CD4-positive, CD25-positive, alpha-beta regulatory T cell (primary cell): Measurements from ENCODE around the gene ABCC1. TPM values are rescaled to one million over a fixed set of nuclear protein-coding genes. Genes with fewer than 3 reads are reported as not detected.

Experiments used
- ATAC-seq, 2 donors: fragments of 150-1000 bp; cut with Tn5 transposase; one replicate each; pipeline ENCODE4 v1.10.0; 2021; ENCODE audit warnings: low read depth in 2 of 2, moderate number of reproducible peaks in 2 of 2, moderate library complexity in 1 of 2
- DNase-seq, 3 donors: peaks; one replicate each; pipeline versions ENCODE4 v3.0.0 to v3.0.0-alpha.2; 2012 to 2022; ENCODE audit warnings: mixed read lengths in 1 of 3
- H3K27ac ChIP-seq: one replicate; pipeline ENCODE4 v1.7.0; 2013; ENCODE audit warnings: mild to moderate bottlenecking, low read length; ENCODE audit not compliant: insufficient read depth, poor library complexity, severe bottlenecking
- H3K27me3 ChIP-seq: one replicate; pipeline ENCODE4 v1.7.0; 2013; ENCODE audit warnings: low read length; ENCODE audit not compliant: control insufficient read depth, insufficient read depth
- H3K36me3 ChIP-seq: one replicate; pipeline ENCODE4 v1.7.0; 2013; ENCODE audit warnings: mild to moderate bottlenecking, low read length, moderate library complexity; ENCODE audit not compliant: control insufficient read depth, insufficient read depth
- H3K4me1 ChIP-seq: 2 replicates; pipeline ENCODE4 v1.7.0; 2013; ENCODE audit warnings: mild to moderate bottlenecking, low read length; ENCODE audit not compliant: insufficient read depth, control insufficient read depth, poor library complexity, severe bottlenecking
- H3K4me3 ChIP-seq: one replicate; pipeline ENCODE4 v1.7.0; 2013; ENCODE audit warnings: low read depth, mild to moderate bottlenecking, low read length, moderate library complexity
- H3K9me3 ChIP-seq, 2 experiments: 1 replicate in 1 of 2; 2 replicates in 1 of 2; pipeline ENCODE4 v1.7.0; 2013; ENCODE audit warnings: low read length in 2 of 2, mild to moderate bottlenecking in 1 of 2, moderate library complexity in 1 of 2; ENCODE audit not compliant: control insufficient read depth in 2 of 2
- H3K27ac Mint-ChIP-seq, 3 donors: one replicate each; pipeline ENCODE4 v1.8.0; 2020 to 2022; ENCODE audit warnings: mild to moderate bottlenecking in 3 of 3, mixed read lengths in 3 of 3, moderate library complexity in 2 of 3
- H3K27me3 Mint-ChIP-seq: one replicate; pipeline ENCODE4 v1.8.0; 2022; ENCODE audit warnings: mild to moderate bottlenecking, mixed read lengths
- H3K36me3 Mint-ChIP-seq: one replicate; pipeline ENCODE4 v1.8.0; 2020; ENCODE audit warnings: mixed read lengths
- H3K4me1 Mint-ChIP-seq, 4 donors: one replicate each; pipeline ENCODE4 v1.8.0; 2020 to 2022; ENCODE audit warnings: mixed read lengths in 4 of 4, mild to moderate bottlenecking in 1 of 4
- H3K4me3 Mint-ChIP-seq, 4 donors: one replicate each; pipeline ENCODE4 v1.8.0; 2020 to 2022; ENCODE audit warnings: mild to moderate bottlenecking in 4 of 4, mixed read lengths in 4 of 4, moderate library complexity in 3 of 4
- H3K9me3 Mint-ChIP-seq, 7 donors: one replicate each; pipeline ENCODE4 v1.8.0; 2020 to 2022; ENCODE audit warnings: mixed read lengths in 7 of 7, mild to moderate bottlenecking in 3 of 7, moderate library complexity in 2 of 7
- polyA plus RNA-seq, 4 donors: library from polyadenylated mRNA; unstranded; fragments of 300-500 nt; fragmentation: Illumina TruSeq; gene quantifications; one replicate each; pipeline ENCODE4 v1.2.3, GENCODE V29; 2021
- total RNA-seq: library from RNA; stranded (reverse); gene quantifications from one replicate; pipeline ENCODE4 v1.2.3, GENCODE V29; 2022

The ABCC1 gene
- total and polyA plus RNA-seq, 5 donors from 2014 or later, result 6.9 to 103 (median 8.7) TPM

DNA sequence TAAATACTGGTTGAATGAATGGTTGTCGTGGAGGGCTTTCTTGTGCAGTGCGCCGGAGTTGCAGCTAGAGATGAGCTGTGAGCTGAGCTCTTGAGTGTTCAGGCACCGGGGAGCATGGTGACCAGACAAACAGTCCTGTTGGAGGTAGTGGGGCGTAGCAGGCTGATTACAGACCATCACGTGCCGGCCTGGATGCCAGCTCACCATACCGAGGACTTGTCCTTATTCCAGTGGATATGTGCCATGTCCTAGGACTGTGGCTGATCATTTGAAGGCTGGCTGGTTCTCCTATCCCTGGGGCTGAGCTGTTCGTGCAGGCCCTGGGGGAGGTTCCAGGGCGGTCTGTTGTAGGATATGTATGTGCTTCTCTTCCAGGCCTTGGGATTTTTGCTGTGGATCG lies 60.0 kb downstream of the ABCC1 start:
- no peaks in the 10 kb centered on the region for H3K9me3 ChIP-seq
- H3K36me3 Mint-ChIP-seq, result peaks cover 29% of the 10 kb centered on the region
- H3K27me3 ChIP-seq, result no peaks in the 10 kb centered on the region
- H3K4me3 Mint-ChIP-seq, result peak overlapping the region in 2 of 4 donors; percentile 14 to 36
- H3K27ac Mint-ChIP-seq, result peak overlapping the region in 2 of 3 donors; percentile 24 to 73
- H3K4me1 Mint-ChIP-seq, result peaks cover 0 to 37% (median 30%) of the 10 kb centered on the region in 4 donors
- H3K4me1 ChIP-seq, result peaks cover 8% of the 10 kb centered on the region
- DNase-seq (no peak), ATAC-seq (no peak)
- no peaks in the 10 kb centered on the region for H3K27me3 Mint-ChIP-seq
- peaks cover 0 to 2% (median 0%) of the 10 kb centered on the region in 7 donors for H3K9me3 Mint-ChIP-seq
- peaks cover 44% of the 10 kb centered on the region for H3K36me3 ChIP-seq
- no peak overlapping the region for H3K27ac ChIP-seq
- no peak overlapping the region for H3K4me3 ChIP-seq

DNA sequence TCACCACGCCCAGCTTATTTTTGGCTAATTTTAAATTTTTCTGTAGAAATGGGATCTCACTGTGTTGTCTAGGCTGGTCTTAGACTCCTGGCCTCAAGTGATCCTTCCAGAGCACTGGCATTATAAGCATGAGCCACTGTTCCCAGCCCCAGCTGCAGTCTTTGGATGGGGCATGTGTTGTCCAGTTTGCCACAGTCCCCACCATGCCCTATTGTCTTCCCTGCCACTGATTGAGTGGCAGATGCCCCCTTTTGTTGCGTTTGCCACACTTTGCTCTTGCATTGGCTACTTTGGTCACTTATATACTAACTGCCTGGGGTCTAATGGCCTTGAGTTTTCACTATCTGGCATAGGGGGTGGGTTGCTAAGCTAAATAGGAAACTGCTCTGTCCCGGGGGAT lies 60.8 kb downstream of the ABCC1 start:
- H3K4me1 Mint-ChIP-seq, result peaks cover 0 to 35% (median 26%) of the 10 kb centered on the region in 4 donors
- Histone ChIP-seq H3K4me3 (no peak overlapping the region), H3K27ac (no peak overlapping the region), H3K27me3 (no peaks in the 10 kb centered on the region), H3K36me3 (peaks cover 49% of the 10 kb centered on the region), H3K9me3 (no peaks in the 10 kb centered on the region), H3K4me1 (peaks cover 8% of the 10 kb centered on the region)
- peak overlapping the region in 1 of 3 donors; percentile 65 for H3K27ac Mint-ChIP-seq
- no peak for ATAC-seq
- DNase-seq, result no peak
- H3K36me3 Mint-ChIP-seq, result peaks cover 29% of the 10 kb centered on the region
- H3K9me3 Mint-ChIP-seq, result peaks cover 0 to 2% (median 0%) of the 10 kb centered on the region in 7 donors
- H3K4me3 Mint-ChIP-seq, result no peak overlapping the region
- no peaks in the 10 kb centered on the region for H3K27me3 Mint-ChIP-seq

GRCh38 chr16:16012144-16012543 lies 62.7 kb downstream of the ABCC1 start:
- Mint-ChIP-seq H3K27me3 (no peaks in the 10 kb centered on the region), H3K36me3 (peaks cover 43% of the 10 kb centered on the region), H3K27ac (no peak overlapping the region), H3K9me3 (no peaks in the 10 kb centered on the region), H3K4me3 (no peak overlapping the region), H3K4me1 (peaks cover 0 to 29% (median 21%) of the 10 kb centered on the region in 4 donors)
- no peaks in the 10 kb centered on the region for H3K27me3 ChIP-seq
- ATAC-seq (no peak), DNase-seq (no peak)
- no peak overlapping the region for H3K27ac ChIP-seq
- H3K4me1 ChIP-seq, result peaks cover 8% of the 10 kb centered on the region
- H3K36me3 ChIP-seq, result peaks cover 67% of the 10 kb centered on the region
- H3K4me3 ChIP-seq, result no peak overlapping the region
- H3K9me3 ChIP-seq, result no peaks in the 10 kb centered on the region

DNA sequence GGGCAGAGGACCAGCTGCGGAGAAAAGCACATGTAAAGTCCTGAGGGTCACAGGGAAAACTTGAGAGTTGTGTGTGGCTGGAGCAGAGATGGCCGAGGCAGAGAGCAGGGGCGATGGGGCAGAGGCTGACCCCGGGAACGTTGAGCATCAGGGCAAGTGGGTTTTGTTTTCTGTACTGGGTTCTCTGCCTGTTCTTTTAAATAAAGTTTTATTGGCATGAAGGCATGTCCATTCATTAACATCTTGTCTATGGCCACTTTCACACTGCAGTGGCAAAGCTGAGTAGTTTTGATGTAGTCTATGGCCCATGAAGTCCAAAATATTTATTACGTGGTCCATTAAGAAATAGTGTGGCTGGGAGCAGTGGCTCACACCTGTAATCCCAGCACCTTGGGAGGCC lies 64.4 kb downstream of the ABCC1 start:
- peak overlapping the region in 2 of 3 donors; percentile 48 to 73 for H3K27ac Mint-ChIP-seq

GRCh38 chr16:16014329-16015224 lies 65.2 kb downstream of the ABCC1 start:
- H3K27me3 Mint-ChIP-seq, result no peaks in the 10 kb centered on the region
- H3K4me3 Mint-ChIP-seq, result no peak overlapping the region
- peak overlapping the region in 1 of 3 donors; percentile 74 for H3K27ac Mint-ChIP-seq
- H3K9me3 Mint-ChIP-seq, result peaks cover 0 to 1% (median 0%) of the 10 kb centered on the region in 7 donors
- Histone ChIP-seq H3K27ac (no peak overlapping the region), H3K4me1 (no peaks in the 10 kb centered on the region), H3K27me3 (no peaks in the 10 kb centered on the region), H3K4me3 (no peak overlapping the region), H3K9me3 (no peaks in the 10 kb centered on the region), H3K36me3 (peaks cover 75% of the 10 kb centered on the region)
- ATAC-seq (no peak), DNase-seq (no peak)
- peaks cover 4 to 19% (median 15%) of the 10 kb centered on the region in 4 donors for H3K4me1 Mint-ChIP-seq
- peaks cover 51% of the 10 kb centered on the region for H3K36me3 Mint-ChIP-seq

More for the DNA sequence above, 64.4 kb downstream of the ABCC1 start:
- Histone ChIP-seq H3K27me3 (no peaks in the 10 kb centered on the region), H3K27ac (no peak overlapping the region), H3K9me3 (no peaks in the 10 kb centered on the region), H3K4me3 (no peak overlapping the region), H3K36me3 (peaks cover 76% of the 10 kb centered on the region), H3K4me1 (no peaks in the 10 kb centered on the region)
- DNase-seq (no peak), ATAC-seq (no peak)
- Mint-ChIP-seq H3K4me3 (no peak overlapping the region), H3K27me3 (no peaks in the 10 kb centered on the region), H3K36me3 (peaks cover 55% of the 10 kb centered on the region), H3K4me1 (peaks cover 4 to 25% (median 17%) of the 10 kb centered on the region in 4 donors), H3K9me3 (peaks cover 0 to 1% (median 0%) of the 10 kb centered on the region in 7 donors)

DNA sequence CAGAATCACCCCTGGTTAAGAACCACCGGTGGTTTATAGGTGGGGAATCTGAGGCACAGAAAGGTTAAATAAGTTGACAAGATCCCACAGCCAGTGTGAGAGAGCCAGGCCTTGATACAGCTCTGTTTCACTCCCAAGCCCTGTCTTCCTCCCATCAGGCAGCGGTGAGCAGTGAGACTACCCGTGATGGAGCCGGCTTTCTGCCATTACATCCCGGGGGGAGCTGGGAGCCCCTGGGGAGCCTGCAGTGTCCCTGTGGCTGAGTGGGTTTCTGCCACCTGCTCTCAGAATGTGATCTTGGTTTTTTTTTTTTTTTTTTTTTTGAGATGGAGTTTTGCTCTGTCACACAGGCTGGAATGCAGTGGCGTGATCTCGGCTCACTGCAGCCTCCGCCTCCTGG lies 66.4 kb downstream of the ABCC1 start:
- ATAC-seq, result no peak
- DNase-seq, result no peak
- H3K36me3 ChIP-seq, result peaks cover 75% of the 10 kb centered on the region
- Mint-ChIP-seq H3K27me3 (no peaks in the 10 kb centered on the region), H3K4me1 (peaks cover 9 to 20% (median 12%) of the 10 kb centered on the region in 4 donors), H3K9me3 (peaks cover 0 to 1% (median 0%) of the 10 kb centered on the region in 7 donors), H3K27ac (peak overlapping the region in 1 of 3 donors; percentile 25), H3K36me3 (peaks cover 51% of the 10 kb centered on the region), H3K4me3 (no peak overlapping the region)
- no peak overlapping the region for H3K4me3 ChIP-seq
- H3K9me3 ChIP-seq, result no peaks in the 10 kb centered on the region
- no peak overlapping the region for H3K27ac ChIP-seq
- no peaks in the 10 kb centered on the region for H3K4me1 ChIP-seq
- H3K27me3 ChIP-seq, result no peaks in the 10 kb centered on the region

- Mint-ChIP-seq H3K36me3 (peaks cover 54% of the 10 kb centered on the region), H3K9me3 (peaks cover 0 to 1% (median 0%) of the 10 kb centered on the region in 7 donors), H3K27me3 (no peaks in the 10 kb centered on the region), H3K27ac (peak overlapping the region in 1 of 3 donors; percentile 25), H3K4me3 (no peak overlapping the region), H3K4me1 (peaks cover 9 to 24% (median 12%) of the 10 kb centered on the region in 4 donors)
- Histone ChIP-seq H3K27ac (no peak overlapping the region), H3K4me1 (no peaks in the 10 kb centered on the region), H3K4me3 (no peak overlapping the region), H3K36me3 (peaks cover 73% of the 10 kb centered on the region), H3K9me3 (no peaks in the 10 kb centered on the region), H3K27me3 (no peaks in the 10 kb centered on the region)
- DNase-seq (no peak), ATAC-seq (no peak)
These were observed 67.1 kb downstream of the ABCC1 start for GRCh38 chr16:16016388-16016964.
